ENCODE measurements around the gene LYZL1. TPM values are rescaled to one million over a fixed set of nuclear protein-coding genes. Genes with fewer than 3 reads are reported as not detected.

The LYZL1 gene
- total and polyA plus RNA-seq, 2 donors (not counting 1 experiment from before 2014, with no cell fraction given) = not detected

DNA sequence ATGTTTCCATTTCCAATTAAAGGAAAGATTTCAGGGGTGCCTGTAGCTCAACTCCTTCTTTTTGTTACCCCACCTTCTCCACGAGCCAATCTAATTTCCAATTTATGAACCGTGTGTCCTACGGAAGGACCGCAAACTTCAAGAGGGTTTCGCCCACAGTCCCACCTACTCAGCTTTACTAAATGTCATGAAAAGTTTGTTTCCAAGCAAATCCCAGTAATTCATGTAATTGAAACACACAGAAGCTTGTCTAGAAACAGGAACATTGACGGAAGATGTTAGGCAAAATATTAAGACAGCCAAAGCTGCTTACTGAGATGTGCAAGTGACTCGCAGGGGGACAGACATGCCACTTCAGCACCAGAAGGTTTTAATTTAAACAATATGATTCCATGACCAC is 32.9 kb upstream of the LYZL1 start:
- DNase-seq (no peak), ATAC-seq (ENCODE audit: low read depth) (no peak)
- ChIA-PET POLR2A (no interaction called here), CTCF (no interaction called here)
- Histone ChIP-seq H3K4me3 (ENCODE audit: control extremely low read depth in 1 of 5, extremely low read depth in 1 of 5, insufficient read depth in 1 of 5, low read depth in 2 of 5, low read length in 4 of 5) (no peak overlapping the region), H3K4me1 (ENCODE audit: control insufficient read depth in 2 of 2, insufficient read depth in 2 of 2, low read length in 2 of 2) (no peaks in the 10 kb centered on the region), H3K36me3 (replicated peaks in 1 of 2; ENCODE audit: control extremely low read depth in 1 of 2, control insufficient read depth in 1 of 2, extremely low read depth in 1 of 2, insufficient read depth in 2 of 2, low read length in 1 of 2) (no peaks in the 10 kb centered on the region), H3K4me2 (replicated peaks; ENCODE audit: low read depth, low read length, poor library complexity, severe bottlenecking) (no peak overlapping the region), H3K9me3 (ENCODE audit: control extremely low read depth in 1 of 3, control insufficient read depth in 2 of 3, insufficient read depth in 1 of 3, low read length in 2 of 3) (peaks cover 0 to 8% (median 0%) of the 10 kb centered on the region in 3 donors), H3K9ac (ENCODE audit: low read length) (no peak overlapping the region), H3K27me3 (replicated peaks in 1 of 4; ENCODE audit: control extremely low read depth in 1 of 4, control insufficient read depth in 3 of 4, insufficient read depth in 4 of 4, low read length in 3 of 4) (no peaks in the 10 kb centered on the region), H4K20me1 (ENCODE audit: control insufficient read depth, insufficient read depth, low read length, poor library complexity, severe bottlenecking) (no peaks in the 10 kb centered on the region), H3K79me2 (ENCODE audit: control insufficient read depth, insufficient read depth, low read length) (no peaks in the 10 kb centered on the region), H2AFZ (ENCODE audit: insufficient read depth, low read depth, low read length, poor library complexity, severe bottlenecking) (no peak overlapping the region), H3K27ac (ENCODE audit: low read length in 2 of 2) (no peak overlapping the region)
- peaks cover 3% of the 10 kb centered on the region for H3K27me3 Mint-ChIP-seq
- no peak overlapping the region for H3K27ac Mint-ChIP-seq
- WGBS (ENCODE audit: insufficient coverage) = 85% methylated on average over 6 of the region's 7 CpGs
- intact Hi-C loops (cut with micrococcal nuclease) = no loop called here
- H3K4me3 Mint-ChIP-seq = no peak overlapping the region
- no peaks in the 10 kb centered on the region for H3K9me3 Mint-ChIP-seq (ENCODE audit: insufficient read depth)
- peaks cover 1% of the 10 kb centered on the region for H3K4me1 Mint-ChIP-seq
- no peak for TF ChIP-seq EZH2 (IDR thresholded peaks at IDR 0.05; ENCODE audit: borderline replicate concordance, insufficient read depth, low read depth, low read length, poor library complexity, severe bottlenecking)
- TF ChIP-seq, protein P1, sequence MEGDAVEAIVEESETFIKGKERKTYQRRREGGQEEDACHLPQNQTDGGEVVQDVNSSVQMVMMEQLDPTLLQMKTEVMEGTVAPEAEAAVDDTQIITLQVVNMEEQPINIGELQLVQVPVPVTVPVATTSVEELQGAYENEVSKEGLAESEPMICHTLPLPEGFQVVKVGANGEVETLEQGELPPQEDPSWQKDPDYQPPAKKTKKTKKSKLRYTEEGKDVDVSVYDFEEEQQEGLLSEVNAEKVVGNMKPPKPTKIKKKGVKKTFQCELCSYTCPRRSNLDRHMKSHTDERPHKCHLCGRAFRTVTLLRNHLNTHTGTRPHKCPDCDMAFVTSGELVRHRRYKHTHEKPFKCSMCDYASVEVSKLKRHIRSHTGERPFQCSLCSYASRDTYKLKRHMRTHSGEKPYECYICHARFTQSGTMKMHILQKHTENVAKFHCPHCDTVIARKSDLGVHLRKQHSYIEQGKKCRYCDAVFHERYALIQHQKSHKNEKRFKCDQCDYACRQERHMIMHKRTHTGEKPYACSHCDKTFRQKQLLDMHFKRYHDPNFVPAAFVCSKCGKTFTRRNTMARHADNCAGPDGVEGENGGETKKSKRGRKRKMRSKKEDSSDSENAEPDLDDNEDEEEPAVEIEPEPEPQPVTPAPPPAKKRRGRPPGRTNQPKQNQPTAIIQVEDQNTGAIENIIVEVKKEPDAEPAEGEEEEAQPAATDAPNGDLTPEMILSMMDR (IDR thresholded peaks at IDR 0.05) = no peak

DNA sequence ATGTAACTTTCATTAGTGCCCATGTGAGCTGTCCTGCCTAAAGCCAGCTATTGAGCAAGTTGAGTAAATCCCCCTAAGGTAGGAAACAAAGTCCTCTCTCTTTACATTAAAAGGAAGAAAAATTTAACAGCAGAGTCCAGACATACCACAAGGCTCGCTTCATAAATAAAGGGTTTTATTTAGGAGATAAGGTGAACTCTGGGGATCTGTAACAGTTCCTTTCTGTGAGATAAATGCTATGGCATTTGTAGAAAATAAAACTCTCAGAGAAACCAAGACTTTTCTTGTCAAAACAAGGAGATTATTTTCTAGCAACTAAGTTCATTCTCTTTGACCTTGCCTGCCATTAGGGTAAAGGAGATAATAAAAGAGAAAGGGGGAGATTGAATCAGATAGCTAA is 32.3 kb upstream of the LYZL1 start:
- DNase-seq = no peak
- no peak overlapping the region for H3K9ac ChIP-seq (ENCODE audit: low read length)
- no peaks in the 10 kb centered on the region for H3K79me2 ChIP-seq (ENCODE audit: control insufficient read depth, insufficient read depth, low read length)
- no peak overlapping the region for H3K27ac Mint-ChIP-seq
- H3K4me2 ChIP-seq (replicated peaks; ENCODE audit: low read depth, low read length, poor library complexity, severe bottlenecking) = no peak overlapping the region
- no peaks in the 10 kb centered on the region for H4K20me1 ChIP-seq (ENCODE audit: control insufficient read depth, insufficient read depth, low read length, poor library complexity, severe bottlenecking)
- no CpG with 5 or more reads among the region's 1 CpG for WGBS (ENCODE audit: insufficient coverage)
- intact Hi-C loops (cut with micrococcal nuclease) = no loop called here
- TF ChIP-seq, protein P1 (IDR thresholded peaks at IDR 0.05) = no peak
- TF ChIP-seq EZH2 (IDR thresholded peaks at IDR 0.05; ENCODE audit: borderline replicate concordance, insufficient read depth, low read depth, low read length, poor library complexity, severe bottlenecking) = no peak
- ChIA-PET POLR2A (no interaction called here), CTCF (interaction anchor here (0.5 kb wide), 1 partner anchor 127 kb away, joined by 3 read pairs; no protein-coding TSS in a partner anchor)
- H3K4me1 Mint-ChIP-seq = peaks cover 1% of the 10 kb centered on the region
- H3K4me1 ChIP-seq (ENCODE audit: control insufficient read depth in 2 of 2, insufficient read depth in 2 of 2, low read length in 2 of 2) = no peaks in the 10 kb centered on the region
- no peak overlapping the region for H2AFZ ChIP-seq (ENCODE audit: insufficient read depth, low read depth, low read length, poor library complexity, severe bottlenecking)
- H3K27ac ChIP-seq (ENCODE audit: low read length in 2 of 2) = no peak overlapping the region
- peaks cover 0 to 12% (median 0%) of the 10 kb centered on the region in 3 donors for H3K9me3 ChIP-seq (ENCODE audit: control extremely low read depth in 1 of 3, control insufficient read depth in 2 of 3, insufficient read depth in 1 of 3, low read length in 2 of 3)
- no peaks in the 10 kb centered on the region for H3K27me3 ChIP-seq (replicated peaks in 1 of 4; ENCODE audit: control extremely low read depth in 1 of 4, control insufficient read depth in 3 of 4, insufficient read depth in 4 of 4, low read length in 3 of 4)
- H3K4me3 ChIP-seq (ENCODE audit: control extremely low read depth in 1 of 5, extremely low read depth in 1 of 5, insufficient read depth in 1 of 5, low read depth in 2 of 5, low read length in 4 of 5) = no peak overlapping the region
- peaks cover 3% of the 10 kb centered on the region for H3K27me3 Mint-ChIP-seq
- no peaks in the 10 kb centered on the region for H3K36me3 ChIP-seq (replicated peaks in 1 of 2; ENCODE audit: control extremely low read depth in 1 of 2, control insufficient read depth in 1 of 2, extremely low read depth in 1 of 2, insufficient read depth in 2 of 2, low read length in 1 of 2)
- no peak overlapping the region for H3K4me3 Mint-ChIP-seq
- ATAC-seq (ENCODE audit: low read depth) = no peak
- no peaks in the 10 kb centered on the region for H3K9me3 Mint-ChIP-seq (ENCODE audit: insufficient read depth)

All from B cell (primary cell).